NCI-H146 (cell line): ENCODE data around the gene NCBP2L.

Source experiments
- DNase-seq: peaks from one replicate; lab custom pipeline; 2025; lab: John Stamatoyannopoulos, UW

The NCBP2L gene

GRCh38 chrX:107777536-107777832 is at the start of gene NCBP2L:
Gene NCBP2L, plus strand, starts transcription at chrX:107777733. Its CDS starts 16,488 bp downstream, at chrX:107794221.
- no peak for DNase-seq

- no peak for DNase-seq
These were observed 49.0 kb upstream of the NCBP2L start for GRCh38 chrX:107728371-107729099.

GRCh38 chrX:107729558-107730297 is 47.8 kb upstream of the NCBP2L start:
- DNase-seq: no peak

GRCh38 chrX:107730298-107730655 is 47.3 kb upstream of the NCBP2L start:
- DNase-seq: no peak

- DNase-seq: no peak
These were observed 46.4 kb upstream of the NCBP2L start for GRCh38 chrX:107730991-107731766.

- DNase-seq: no peak
These were observed 45.6 kb upstream of the NCBP2L start for GRCh38 chrX:107731831-107732502.

GRCh38 chrX:107733686-107734085 is 43.8 kb upstream of the NCBP2L start:
- no peak for DNase-seq

GRCh38 chrX:107734646-107735045 is 42.9 kb upstream of the NCBP2L start:
- DNase-seq: no peak

- peak; percentile 32 for DNase-seq
These were observed 40.6 kb upstream of the NCBP2L start for GRCh38 chrX:107736781-107737531.

- no peak for DNase-seq
These were observed 39.3 kb upstream of the NCBP2L start for GRCh38 chrX:107738272-107738671.

GRCh38 chrX:107738768-107739167 is 38.8 kb upstream of the NCBP2L start:
- DNase-seq: no peak

GRCh38 chrX:107739541-107739940 is 38.0 kb upstream of the NCBP2L start:
- no peak for DNase-seq

GRCh38 chrX:107741404-107741790 is 36.1 kb upstream of the NCBP2L start:
- DNase-seq: no peak

- no peak for DNase-seq
These were observed 34.8 kb upstream of the NCBP2L start for GRCh38 chrX:107742700-107743191.

GRCh38 chrX:107743995-107744394 is 33.5 kb upstream of the NCBP2L start:
- no peak for DNase-seq

- DNase-seq: no peak
These were observed 32.7 kb upstream of the NCBP2L start for GRCh38 chrX:107744868-107745267.

GRCh38 chrX:107747596-107748161 is 29.9 kb upstream of the NCBP2L start:
- no peak for DNase-seq

GRCh38 chrX:107748506-107748905 is 29.0 kb upstream of the NCBP2L start:
- no peak for DNase-seq

GRCh38 chrX:107750263-107750662 is 27.3 kb upstream of the NCBP2L start:
- DNase-seq: no peak

- no peak for DNase-seq
These were observed 26.6 kb upstream of the NCBP2L start for GRCh38 chrX:107750861-107751445.

- DNase-seq: no peak
These were observed 25.5 kb upstream of the NCBP2L start for GRCh38 chrX:107752043-107752442.
